ENCODE results near the gene DYRK1A.

DNA sequence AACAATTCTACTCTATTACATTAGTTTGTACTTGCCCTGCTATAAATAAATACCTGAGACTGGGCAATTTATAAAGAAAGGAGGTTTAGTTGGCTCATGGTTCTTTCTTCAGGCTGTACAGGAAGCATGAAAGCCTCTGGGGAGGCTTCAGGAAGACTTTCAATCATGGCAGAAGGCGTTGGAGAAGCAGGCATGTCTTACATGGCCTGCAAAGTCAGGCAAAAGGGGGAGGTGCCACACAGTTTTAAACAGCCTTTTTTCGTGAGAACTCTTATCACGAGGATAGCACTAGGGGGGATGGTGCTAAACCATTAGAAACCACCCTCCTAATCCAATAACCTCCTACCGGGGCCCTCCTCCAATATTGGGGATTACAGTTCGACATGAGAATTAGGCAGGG is 102.9 kb downstream of the DYRK1A start:
- TF ChIP-seq CTCF (conservative IDR thresholded peaks at IDR 0.05; ENCODE audit: low read depth, low read length) (no peak), EZH2 (IDR thresholded peaks at IDR 0.05; ENCODE audit: low read length, unreplicated experiment) (no peak)
